Subcutaneous adipose tissue (tissue), 4 donors: ENCODE data around the gene PLEKHG4B. TPM values are rescaled to one million over a fixed set of nuclear protein-coding genes. Genes with fewer than 3 reads are reported as not detected.

Source experiments
- total RNA-seq, 4 donors: library from RNA; depleted of rRNA; stranded (reverse); fragments of >200 nt; gene quantifications; one replicate each; pipeline ENCODE4 v1.1.0, GENCODE V29; 2016
- TF ChIP-seq, protein P1 (sequence below): fragments of 450-650 bp; IDR thresholded peaks from one replicate; pipeline ENCODE4 v1.5.1; 2016; ENCODE audit warnings: low read depth, mild to moderate bottlenecking, control low read depth, antibody characterized with exemption, moderate library complexity

Gene PLEKHG4B
- total RNA-seq, 4 donors from 2014 or later = under 0.01 TPM; not detected in 3

DNA sequence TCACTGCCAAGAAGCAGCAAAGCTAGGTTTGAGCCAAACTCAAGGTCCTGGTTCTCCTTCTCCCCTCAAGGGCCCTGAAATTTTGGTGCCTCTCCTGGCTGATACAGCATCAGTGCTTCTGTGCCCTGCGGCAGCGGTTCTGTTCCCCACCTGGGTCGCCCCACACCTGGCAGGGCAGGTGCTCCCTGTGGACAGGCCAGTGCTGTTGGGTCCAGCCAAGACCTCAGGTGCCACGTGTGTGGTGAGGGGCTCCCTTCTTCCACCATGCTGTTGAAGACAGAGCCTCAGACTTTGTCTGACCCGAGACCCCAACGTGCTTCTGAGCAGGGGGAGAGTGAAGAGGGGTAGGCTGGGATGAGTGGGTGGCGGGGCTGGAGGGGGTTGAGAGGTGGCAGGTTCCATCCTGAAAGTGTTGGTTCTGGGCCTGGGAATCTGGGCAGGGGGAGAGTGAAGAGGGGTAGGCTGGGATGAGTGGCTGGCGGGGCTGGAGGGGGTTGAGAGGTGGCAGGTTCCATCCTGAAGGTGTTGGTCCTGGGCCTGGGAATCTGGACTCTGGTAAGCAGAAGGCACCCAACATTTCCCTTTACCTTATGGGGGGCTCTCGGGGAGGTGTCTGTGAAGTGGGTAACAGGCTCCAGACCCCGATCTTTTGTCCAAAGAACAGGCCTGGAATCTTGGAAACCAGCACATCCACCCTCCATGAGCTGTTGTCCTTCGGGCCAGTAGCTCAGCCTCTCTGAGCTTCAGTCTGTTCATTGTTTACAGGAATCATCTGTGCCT lies 2.3 kb downstream of the PLEKHG4B start:
- TF ChIP-seq, protein P1, sequence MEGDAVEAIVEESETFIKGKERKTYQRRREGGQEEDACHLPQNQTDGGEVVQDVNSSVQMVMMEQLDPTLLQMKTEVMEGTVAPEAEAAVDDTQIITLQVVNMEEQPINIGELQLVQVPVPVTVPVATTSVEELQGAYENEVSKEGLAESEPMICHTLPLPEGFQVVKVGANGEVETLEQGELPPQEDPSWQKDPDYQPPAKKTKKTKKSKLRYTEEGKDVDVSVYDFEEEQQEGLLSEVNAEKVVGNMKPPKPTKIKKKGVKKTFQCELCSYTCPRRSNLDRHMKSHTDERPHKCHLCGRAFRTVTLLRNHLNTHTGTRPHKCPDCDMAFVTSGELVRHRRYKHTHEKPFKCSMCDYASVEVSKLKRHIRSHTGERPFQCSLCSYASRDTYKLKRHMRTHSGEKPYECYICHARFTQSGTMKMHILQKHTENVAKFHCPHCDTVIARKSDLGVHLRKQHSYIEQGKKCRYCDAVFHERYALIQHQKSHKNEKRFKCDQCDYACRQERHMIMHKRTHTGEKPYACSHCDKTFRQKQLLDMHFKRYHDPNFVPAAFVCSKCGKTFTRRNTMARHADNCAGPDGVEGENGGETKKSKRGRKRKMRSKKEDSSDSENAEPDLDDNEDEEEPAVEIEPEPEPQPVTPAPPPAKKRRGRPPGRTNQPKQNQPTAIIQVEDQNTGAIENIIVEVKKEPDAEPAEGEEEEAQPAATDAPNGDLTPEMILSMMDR = no peak

DNA sequence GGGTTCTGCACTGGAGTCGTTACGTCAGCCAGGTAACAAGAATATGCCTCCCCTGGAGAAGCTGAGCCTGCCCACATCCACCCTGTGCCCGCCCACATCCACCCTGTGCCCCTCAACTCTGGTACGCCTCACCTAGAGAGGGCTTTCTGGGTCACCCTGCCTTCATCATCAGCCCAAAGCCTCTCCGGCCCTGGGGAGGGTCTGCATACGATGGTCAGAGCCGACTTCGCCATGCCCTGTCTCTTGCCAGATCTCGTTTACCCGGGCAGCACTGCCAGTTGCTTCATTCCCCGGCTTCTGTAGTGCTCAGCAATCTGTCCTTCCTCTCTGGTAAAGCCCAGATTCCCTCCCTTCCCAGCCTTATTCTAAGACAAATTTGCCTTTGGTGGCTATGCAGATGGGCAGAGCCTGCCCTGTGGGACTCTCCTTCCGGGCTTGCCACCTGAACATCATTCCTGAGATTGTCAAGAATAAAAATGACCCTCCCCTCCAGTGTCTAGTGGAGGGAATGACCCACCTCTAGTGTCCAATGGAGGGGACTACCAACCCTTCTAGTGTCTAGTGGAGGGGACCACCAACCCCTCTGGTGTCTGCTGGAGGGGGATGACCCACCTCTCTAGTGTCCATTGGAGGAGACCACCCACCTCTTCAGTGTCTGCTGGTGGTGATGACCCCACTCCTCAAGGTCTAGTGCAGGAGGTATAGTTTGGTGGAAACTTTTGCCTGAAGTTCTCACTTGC lies 3.4 kb downstream of the PLEKHG4B start:
- TF ChIP-seq, protein P1 = no peak

DNA sequence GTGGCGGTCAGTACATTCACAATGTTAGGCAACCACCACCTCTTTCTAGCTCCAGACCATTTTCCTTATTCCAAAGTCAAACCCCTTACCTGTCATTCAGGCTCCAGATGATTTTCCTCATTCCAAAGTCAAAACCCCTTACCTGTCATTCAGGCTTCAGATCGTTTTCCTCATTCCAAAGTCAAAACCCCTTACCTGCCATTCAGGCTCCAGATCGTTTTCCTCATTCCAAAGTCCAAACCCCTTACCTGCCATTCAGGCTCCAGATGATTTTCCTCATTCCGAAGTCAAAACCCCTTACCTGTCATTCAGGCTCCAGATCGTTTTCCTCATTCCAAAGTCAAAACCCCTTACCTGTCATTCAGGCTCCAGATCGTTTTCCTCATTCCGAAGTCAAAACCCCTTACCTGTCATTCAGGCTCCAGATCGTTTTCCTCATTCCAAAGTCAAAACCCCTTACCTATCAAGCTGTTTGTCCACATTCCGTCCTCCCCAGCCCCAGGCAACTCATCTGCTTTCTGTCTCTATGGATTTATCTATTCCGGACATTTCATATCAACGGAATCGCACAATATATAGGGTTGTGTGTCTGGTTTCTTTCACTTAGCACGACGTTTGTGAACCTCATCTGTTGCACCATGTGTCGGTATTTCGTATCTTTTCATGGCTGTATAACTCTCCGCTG lies 5.2 kb downstream of the PLEKHG4B start:
- TF ChIP-seq, protein P1 = no peak

DNA sequence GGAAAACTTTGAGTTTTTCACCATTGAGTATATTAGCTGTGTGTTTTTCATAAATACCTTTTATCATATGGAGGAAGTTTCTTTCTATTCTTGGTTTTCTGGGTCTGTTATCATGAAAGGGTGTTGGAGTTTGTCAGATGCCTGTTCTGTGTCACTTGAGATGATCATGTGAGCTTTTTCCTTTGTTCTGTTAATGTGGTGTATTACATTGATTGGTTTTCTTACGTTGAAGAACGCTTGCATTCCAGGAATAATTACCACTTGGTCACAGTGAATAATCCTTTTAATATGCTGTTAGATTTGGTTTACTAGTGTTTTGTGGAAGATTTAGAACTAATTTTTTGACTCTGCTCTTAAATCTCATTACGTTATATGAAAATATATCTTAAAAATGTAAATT lies 7.8 kb downstream of the PLEKHG4B start:
- TF ChIP-seq, protein P1 = no peak

DNA sequence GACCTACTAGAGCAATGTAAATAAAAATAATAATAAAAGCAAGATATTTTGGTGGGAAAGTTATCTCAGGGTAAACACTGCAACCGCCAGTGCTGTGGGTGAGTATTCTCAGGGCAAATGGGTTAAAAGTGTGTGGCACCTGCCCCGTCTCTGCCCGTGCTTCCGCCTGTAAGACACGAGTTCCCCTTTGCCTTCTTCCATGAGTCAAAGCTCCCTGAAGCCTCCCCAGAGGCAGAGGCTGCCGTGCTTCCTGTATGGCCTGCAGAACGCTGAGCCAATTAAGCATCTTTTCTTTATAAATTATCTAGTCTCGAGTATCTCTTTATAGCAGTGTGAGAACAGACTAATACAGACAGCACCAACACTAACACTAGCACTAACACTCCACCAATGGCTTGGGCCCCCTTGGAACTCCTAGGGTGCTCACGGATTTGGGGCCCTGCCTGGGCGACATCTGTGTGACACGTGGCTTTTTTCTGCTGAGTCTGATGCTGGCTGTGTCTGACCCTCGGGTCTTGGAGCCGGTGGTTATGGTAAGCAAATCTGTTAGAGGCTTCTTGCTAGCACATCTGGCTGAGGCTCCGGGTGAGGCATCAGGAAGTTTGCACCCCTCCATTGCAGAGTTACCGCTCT lies 10.6 kb downstream of the PLEKHG4B start:
- TF ChIP-seq, protein P1 = no peak

DNA sequence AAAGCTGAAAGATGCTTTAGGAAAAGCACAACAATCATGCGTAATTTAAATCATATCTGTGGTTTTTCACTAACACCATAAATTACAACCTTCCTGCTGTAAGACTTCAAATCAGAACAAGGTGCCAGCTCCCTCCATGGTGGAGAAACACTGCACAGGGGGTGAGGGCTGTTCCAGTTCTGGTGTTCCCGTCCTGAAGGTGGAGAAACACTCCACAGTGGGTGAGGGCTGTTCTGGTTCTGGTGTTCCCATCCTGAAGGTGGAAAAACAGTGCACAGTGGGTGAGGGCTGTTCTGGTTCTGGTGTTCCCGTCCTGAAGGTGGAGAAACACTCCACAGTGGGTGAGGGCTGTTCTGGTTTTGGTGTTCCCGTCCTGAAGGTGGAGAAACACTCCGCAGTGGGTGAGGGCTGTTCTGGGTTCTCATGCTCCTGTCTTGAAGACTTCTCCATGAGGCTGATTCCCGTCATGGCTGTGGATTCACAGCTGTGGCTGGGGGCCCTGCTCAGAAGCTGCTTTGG lies 12.9 kb downstream of the PLEKHG4B start:
- TF ChIP-seq, protein P1 = no peak
